GM12892 (cell line): ENCODE data around the gene SLC7A6.

Experiments
- POLR2A ChIP-seq: IDR thresholded peaks from 2 replicates; pipeline ENCODE4 v1.6.1; 2011; ENCODE audit warnings: low read depth, low read length, control low read depth
- POLR2AphosphoS5 ChIP-seq: IDR thresholded peaks from 2 replicates; pipeline ENCODE4 v1.6.1; 2011; ENCODE audit warnings: low read depth, low read length, control low read depth

- TF ChIP-seq POLR2AphosphoS5 (no peak), POLR2A (no peak)
These were observed 33.4 kb upstream of the SLC7A6 start for GRCh38 chr16:68230956-68231355.
